HL-60 (cell line): ENCODE results near the gene LYSMD4.

Experiments used
- DNase-seq, 2 experiments: peaks; one replicate each; pipeline ENCODE4 v3.0.0-alpha.2; 2010 to 2020; ENCODE audit warnings: low read depth in 1 of 2, low spot score in 1 of 2
- H3K27ac ChIP-seq: fragments of 250-450 bp; sonication (Bioruptor Pico); replicated peaks from 2 replicates; pipeline ENCODE4 v1.5.1; 2020; ENCODE audit warnings: mild to moderate bottlenecking, moderate library complexity
- H3K27me3 ChIP-seq: fragments of 250-450 bp; sonication (Bioruptor Pico); 2 replicates; pipeline ENCODE4 v1.5.1; 2021; ENCODE audit warnings: mild to moderate bottlenecking, moderate library complexity; ENCODE audit not compliant: insufficient read depth, poor library complexity, severe bottlenecking
- H3K4me3 ChIP-seq: replicated peaks from 2 replicates; pipeline ENCODE4 v1.5.1; 2011; ENCODE audit warnings: mild to moderate bottlenecking, control low read depth, low read length; ENCODE audit not compliant: insufficient read depth
- GABPA ChIP-seq: IDR thresholded peaks from 2 replicates; pipeline ENCODE4 v1.6.1; 2012; ENCODE audit warnings: low read depth
- POLR2AphosphoS5 ChIP-seq: IDR thresholded peaks from 2 replicates; pipeline ENCODE4 v1.6.1; 2012; ENCODE audit warnings: low read depth
- REST ChIP-seq: IDR thresholded peaks from 2 replicates; pipeline ENCODE4 v1.6.1; 2012; ENCODE audit warnings: low read depth; ENCODE audit not compliant: insufficient replicate concordance
- SPI1 ChIP-seq: IDR thresholded peaks from 2 replicates; pipeline ENCODE4 v1.6.1; 2012; ENCODE audit warnings: low read depth, mild to moderate bottlenecking, borderline replicate concordance
- TF ChIP-seq, protein P1 (sequence below): IDR thresholded peaks from one replicate; pipeline ENCODE4 v1.5.1; 2011; ENCODE audit warnings: low read length, control low read depth, inconsistent platforms; ENCODE audit not compliant: insufficient read depth

Gene LYSMD4

GRCh38 chr15:99732751-99733267 lies 428 bp downstream of the LYSMD4 start:
- no peaks in the 10 kb centered on the region for H3K27me3 ChIP-seq
- peak; percentile 9 to 28 for DNase-seq
- H3K4me3 ChIP-seq, result peak overlapping the region; percentile 77
- TF ChIP-seq GABPA, result no peak
- no peak for TF ChIP-seq SPI1
- TF ChIP-seq, protein P1, sequence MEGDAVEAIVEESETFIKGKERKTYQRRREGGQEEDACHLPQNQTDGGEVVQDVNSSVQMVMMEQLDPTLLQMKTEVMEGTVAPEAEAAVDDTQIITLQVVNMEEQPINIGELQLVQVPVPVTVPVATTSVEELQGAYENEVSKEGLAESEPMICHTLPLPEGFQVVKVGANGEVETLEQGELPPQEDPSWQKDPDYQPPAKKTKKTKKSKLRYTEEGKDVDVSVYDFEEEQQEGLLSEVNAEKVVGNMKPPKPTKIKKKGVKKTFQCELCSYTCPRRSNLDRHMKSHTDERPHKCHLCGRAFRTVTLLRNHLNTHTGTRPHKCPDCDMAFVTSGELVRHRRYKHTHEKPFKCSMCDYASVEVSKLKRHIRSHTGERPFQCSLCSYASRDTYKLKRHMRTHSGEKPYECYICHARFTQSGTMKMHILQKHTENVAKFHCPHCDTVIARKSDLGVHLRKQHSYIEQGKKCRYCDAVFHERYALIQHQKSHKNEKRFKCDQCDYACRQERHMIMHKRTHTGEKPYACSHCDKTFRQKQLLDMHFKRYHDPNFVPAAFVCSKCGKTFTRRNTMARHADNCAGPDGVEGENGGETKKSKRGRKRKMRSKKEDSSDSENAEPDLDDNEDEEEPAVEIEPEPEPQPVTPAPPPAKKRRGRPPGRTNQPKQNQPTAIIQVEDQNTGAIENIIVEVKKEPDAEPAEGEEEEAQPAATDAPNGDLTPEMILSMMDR, result no peak
- TF ChIP-seq REST, result no peak
- TF ChIP-seq POLR2AphosphoS5, result no peak
- no peak overlapping the region for H3K27ac ChIP-seq

GRCh38 chr15:99732124-99732750 lies 1.0 kb downstream of the LYSMD4 start:
- Histone ChIP-seq H3K4me3 (peak overlapping the region; percentile 77), H3K27ac (no peak overlapping the region), H3K27me3 (no peaks in the 10 kb centered on the region)
- TF ChIP-seq POLR2AphosphoS5 (no peak), GABPA (no peak)
- no peak for DNase-seq

DNA sequence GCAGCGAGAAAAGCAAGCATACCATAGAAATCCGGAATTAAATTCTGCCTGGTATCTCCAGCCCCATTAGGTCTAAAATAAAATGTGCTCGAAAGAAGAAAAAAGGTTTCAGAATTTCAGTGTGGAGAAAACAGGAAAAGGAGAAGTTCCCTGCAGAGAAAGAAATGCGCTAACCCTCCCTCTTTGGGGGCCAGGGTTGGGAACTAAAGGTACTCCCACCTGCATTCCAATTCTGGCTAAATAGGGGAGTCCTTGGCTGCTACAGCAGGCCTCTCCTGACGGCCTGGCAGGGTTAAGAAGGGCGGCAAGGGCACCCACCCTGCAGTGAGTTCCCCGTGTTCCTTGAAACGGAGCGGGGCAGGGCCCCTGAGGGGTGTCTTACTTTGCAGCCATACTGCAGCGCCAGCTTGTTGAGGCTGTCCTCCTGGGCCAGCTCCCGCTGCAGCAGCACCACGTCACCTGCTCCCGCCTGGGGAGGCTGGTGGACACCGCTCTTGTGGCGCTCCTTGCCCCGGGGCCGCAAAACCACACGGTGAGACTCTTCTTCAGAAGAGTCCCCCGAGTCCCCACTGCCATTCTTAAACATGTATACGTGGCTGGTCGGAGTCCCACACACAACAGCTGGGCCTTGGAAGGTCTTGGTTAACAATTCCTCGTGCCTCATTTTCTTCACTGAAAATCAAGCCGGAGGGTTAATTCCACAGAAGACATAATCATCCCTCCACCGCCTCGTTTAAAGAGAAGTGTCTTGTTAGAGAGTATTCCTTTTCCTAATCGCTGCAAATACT lies 1.7 kb downstream of the LYSMD4 start:
- Histone ChIP-seq H3K27me3 (no peaks in the 10 kb centered on the region), H3K4me3 (no peak overlapping the region), H3K27ac (no peak overlapping the region)
- no peak for DNase-seq
- TF ChIP-seq POLR2AphosphoS5 (no peak), SPI1 (no peak), REST (no peak), GABPA (no peak)
- TF ChIP-seq, protein P1, result no peak

- no peak overlapping the region for H3K4me3 ChIP-seq
Observed at GRCh38 chr15:99729920-99730319, 3.3 kb downstream of the LYSMD4 start.

More at GRCh38 chr15:99729920-99730319, 3.3 kb downstream of the LYSMD4 start:
- Histone ChIP-seq H3K27me3 (no peaks in the 10 kb centered on the region), H3K27ac (no peak overlapping the region)
- peak in 1 of 2 experiments; percentile 10 for DNase-seq
- no peak for TF ChIP-seq REST
- no peak for TF ChIP-seq POLR2AphosphoS5
- TF ChIP-seq GABPA, result no peak
- TF ChIP-seq, protein P1, result no peak
- TF ChIP-seq SPI1, result no peak
